ENCODE measurements around the gene PTPN23. TPM values are rescaled to one million over a fixed set of nuclear protein-coding genes. Genes with fewer than 3 reads are reported as not detected.

Gene PTPN23
- total RNA-seq, 1 donor from 2014 or later, result 56.7 TPM

GRCh38 chr3:47413751-47414150 lies 32.9 kb downstream of the PTPN23 start:
- Mint-ChIP-seq H3K27me3 (ENCODE audit: low read depth) (no peaks in the 10 kb centered on the region), H3K4me1 (no peaks in the 10 kb centered on the region), H3K27ac (no peak overlapping the region), H3K4me3 (no peak overlapping the region), H3K9me3 (no peaks in the 10 kb centered on the region), H3K36me3 (peaks cover 9% of the 10 kb centered on the region)
- DNase-seq (ENCODE audit: low spot score in 2 of 2, unreplicated experiment in 2 of 2), result no peak
- no peak for TF ChIP-seq CTCF (IDR thresholded peaks at IDR 0.05; ENCODE audit: unreplicated experiment)

- no peak overlapping the region for H3K27ac Mint-ChIP-seq
- no peaks in the 10 kb centered on the region for H3K27me3 Mint-ChIP-seq (ENCODE audit: low read depth)
- H3K9me3 Mint-ChIP-seq, result no peaks in the 10 kb centered on the region
- no peak overlapping the region for H3K4me3 Mint-ChIP-seq
- no peak for TF ChIP-seq CTCF (IDR thresholded peaks at IDR 0.05; ENCODE audit: unreplicated experiment)
- H3K4me1 Mint-ChIP-seq, result no peaks in the 10 kb centered on the region
- DNase-seq (ENCODE audit: low spot score in 2 of 2, unreplicated experiment in 2 of 2), result no peak
- peaks cover 13% of the 10 kb centered on the region for H3K36me3 Mint-ChIP-seq
Measured at GRCh38 chr3:47414161-47414564, 33.3 kb downstream of the PTPN23 start.

- TF ChIP-seq CTCF (IDR thresholded peaks at IDR 0.05; ENCODE audit: unreplicated experiment), result no peak
- Mint-ChIP-seq H3K4me1 (no peaks in the 10 kb centered on the region), H3K4me3 (no peak overlapping the region), H3K27me3 (ENCODE audit: low read depth) (no peaks in the 10 kb centered on the region), H3K27ac (no peak overlapping the region), H3K36me3 (peaks cover 13% of the 10 kb centered on the region), H3K9me3 (no peaks in the 10 kb centered on the region)
- no peak for DNase-seq (ENCODE audit: low spot score in 2 of 2, unreplicated experiment in 2 of 2)
Measured at GRCh38 chr3:47414666-47415587, 34.1 kb downstream of the PTPN23 start.

- Mint-ChIP-seq H3K36me3 (peaks cover 13% of the 10 kb centered on the region), H3K4me3 (no peak overlapping the region), H3K9me3 (no peaks in the 10 kb centered on the region), H3K27ac (peak overlapping the region; percentile 0), H3K27me3 (ENCODE audit: low read depth) (no peaks in the 10 kb centered on the region), H3K4me1 (no peaks in the 10 kb centered on the region)
- no peak for TF ChIP-seq CTCF (IDR thresholded peaks at IDR 0.05; ENCODE audit: unreplicated experiment)
- DNase-seq (ENCODE audit: low spot score in 2 of 2, unreplicated experiment in 2 of 2), result no peak
Measured at GRCh38 chr3:47416041-47416440, 35.2 kb downstream of the PTPN23 start.

- no peaks in the 10 kb centered on the region for H3K27me3 Mint-ChIP-seq (ENCODE audit: low read depth)
- DNase-seq (ENCODE audit: low spot score in 2 of 2, unreplicated experiment in 2 of 2), result no peak
- no peaks in the 10 kb centered on the region for H3K9me3 Mint-ChIP-seq
- peaks cover 4% of the 10 kb centered on the region for H3K4me1 Mint-ChIP-seq
- H3K36me3 Mint-ChIP-seq, result peaks cover 9% of the 10 kb centered on the region
- H3K4me3 Mint-ChIP-seq, result no peak overlapping the region
- peak overlapping the region; percentile 12 for H3K27ac Mint-ChIP-seq
- TF ChIP-seq CTCF (IDR thresholded peaks at IDR 0.05; ENCODE audit: unreplicated experiment), result no peak
Measured at GRCh38 chr3:47418167-47419082, 37.6 kb downstream of the PTPN23 start.

Data from mesothelial cell of epicardium (in vitro differentiated cells).